Choroid plexus epithelial cell (primary cell): ENCODE measurements around the gene CRYGB.
"Not testable (repeated sequence)": the region's sequence is repeated elsewhere in the genome, so short reads cannot be mapped to it uniquely, and the experiment has no call there.

ENCODE experiments used
- DNase-seq: peaks from one replicate; pipeline ENCODE4 v3.0.0-alpha.2; 2010; ENCODE audit warnings: low read depth
- H3K4me3 ChIP-seq: 2 replicates; pipeline ENCODE4 v1.5.1; 2011; ENCODE audit warnings: low read depth, mild to moderate bottlenecking, control low read depth, low read length, moderate library complexity
- TF ChIP-seq, protein P1 (sequence below): conservative IDR thresholded peaks from 2 replicates; pipeline ENCODE4 v1.5.1; 2011; ENCODE audit warnings: low read depth, mild to moderate bottlenecking, control low read depth, inconsistent platforms, low read length, moderate library complexity

The CRYGB gene

GRCh38 chr2:208129744-208130711 is 15.9 kb downstream of the CRYGB start, which contains the start of gene CRYGC:
TSS of gene CRYGC (minus strand) at chr2:208129828. CDS start at chr2:208129792, 36 bp downstream.
- H3K4me3 ChIP-seq = no peak within 1 kb of the TSS
- TF ChIP-seq, protein P1, sequence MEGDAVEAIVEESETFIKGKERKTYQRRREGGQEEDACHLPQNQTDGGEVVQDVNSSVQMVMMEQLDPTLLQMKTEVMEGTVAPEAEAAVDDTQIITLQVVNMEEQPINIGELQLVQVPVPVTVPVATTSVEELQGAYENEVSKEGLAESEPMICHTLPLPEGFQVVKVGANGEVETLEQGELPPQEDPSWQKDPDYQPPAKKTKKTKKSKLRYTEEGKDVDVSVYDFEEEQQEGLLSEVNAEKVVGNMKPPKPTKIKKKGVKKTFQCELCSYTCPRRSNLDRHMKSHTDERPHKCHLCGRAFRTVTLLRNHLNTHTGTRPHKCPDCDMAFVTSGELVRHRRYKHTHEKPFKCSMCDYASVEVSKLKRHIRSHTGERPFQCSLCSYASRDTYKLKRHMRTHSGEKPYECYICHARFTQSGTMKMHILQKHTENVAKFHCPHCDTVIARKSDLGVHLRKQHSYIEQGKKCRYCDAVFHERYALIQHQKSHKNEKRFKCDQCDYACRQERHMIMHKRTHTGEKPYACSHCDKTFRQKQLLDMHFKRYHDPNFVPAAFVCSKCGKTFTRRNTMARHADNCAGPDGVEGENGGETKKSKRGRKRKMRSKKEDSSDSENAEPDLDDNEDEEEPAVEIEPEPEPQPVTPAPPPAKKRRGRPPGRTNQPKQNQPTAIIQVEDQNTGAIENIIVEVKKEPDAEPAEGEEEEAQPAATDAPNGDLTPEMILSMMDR = no peak
- no peak for DNase-seq

- H3K4me3 ChIP-seq = no peak overlapping the region
- TF ChIP-seq, protein P1 = no peak
- no peak for DNase-seq
These were observed 17.8 kb downstream of the CRYGB start for GRCh38 chr2:208128136-208128535.

- TF ChIP-seq, protein P1 = no peak
- DNase-seq = no peak
- no peak overlapping the region for H3K4me3 ChIP-seq
These were observed 18.9 kb downstream of the CRYGB start for GRCh38 chr2:208127090-208127489.

- no peak for DNase-seq
- TF ChIP-seq, protein P1 = no peak
- H3K4me3 ChIP-seq = no peak overlapping the region
These were observed 20.7 kb downstream of the CRYGB start for GRCh38 chr2:208125251-208125650.

DNA sequence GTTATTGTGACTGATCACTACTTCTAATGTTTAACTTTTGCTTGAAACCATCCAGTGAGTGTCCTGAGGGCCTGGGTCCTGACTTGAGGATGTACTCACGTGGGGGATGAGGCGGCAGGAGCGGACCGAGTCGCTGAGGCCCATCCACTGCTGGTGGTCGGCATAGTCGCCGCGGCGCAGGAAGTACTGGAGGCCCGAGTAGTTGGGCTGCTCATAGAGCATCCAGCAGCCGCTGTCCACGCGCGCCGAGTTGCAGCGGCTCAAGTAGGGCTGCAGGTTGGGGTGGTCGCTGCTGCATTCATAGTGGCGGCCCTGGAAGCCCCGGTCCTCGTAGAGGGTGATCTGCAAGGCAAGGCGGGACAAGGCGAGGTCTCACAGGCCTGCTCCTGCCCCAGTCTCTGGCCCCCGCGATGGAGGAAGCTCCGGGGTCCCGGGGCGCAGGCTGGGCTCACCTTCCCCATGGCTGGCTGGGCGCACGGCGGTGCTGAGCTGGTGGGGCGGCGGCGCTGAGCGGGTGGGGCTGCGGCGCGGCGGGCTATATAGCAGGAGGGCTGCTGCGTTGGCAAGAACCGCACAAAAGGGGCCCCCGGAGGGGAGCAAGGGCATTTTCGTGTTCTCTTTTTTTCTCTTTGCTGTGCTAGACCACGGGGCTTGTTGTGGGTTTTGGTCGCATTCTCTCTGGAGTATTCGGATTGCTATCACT is 21.8 kb downstream of the CRYGB start, which contains the start of gene CRYGD:
Gene CRYGD, minus strand, starts transcription at position 512 of the 703 bp plus-strand sequence. Its CDS starts 51 bp downstream, at position 461.
- H3K4me3 ChIP-seq, DNase-seq: not testable (repeated sequence)

- no peak overlapping the region for H3K4me3 ChIP-seq
These were observed 23.7 kb downstream of the CRYGB start for GRCh38 chr2:208122248-208122647.

GRCh38 chr2:208118918-208119317 is 27.0 kb downstream of the CRYGB start:
- H3K4me3 ChIP-seq = no peak overlapping the region
- TF ChIP-seq, protein P1 = no peak
- DNase-seq = no peak

More at GRCh38 chr2:208122248-208122647, 23.7 kb downstream of the CRYGB start:
- no peak for DNase-seq
- TF ChIP-seq, protein P1 = no peak

- not testable (repeated sequence) for DNase-seq, H3K4me3 ChIP-seq
These were observed 28.6 kb downstream of the CRYGB start for GRCh38 chr2:208117390-208117789.
